ENCODE data around the gene PTPRN2. TPM values are rescaled to one million over a fixed set of nuclear protein-coding genes. Genes with fewer than 3 reads are reported as not detected.

PTPRN2 gene
- total and polyA plus RNA-seq, 4 experiments from 2014 or later = 1.7 to 2.6 (median 1.9) TPM

GRCh38 chr7:157615101-157615817 lies 972.4 kb downstream of the PTPRN2 start:
- Mint-ChIP-seq H3K36me3 (no peaks in the 10 kb centered on the region), H3K27me3 (no peaks in the 10 kb centered on the region), H3K4me1 (peaks cover 5 to 18% (median 13%) of the 10 kb centered on the region in 4 donors), H3K27ac (peak overlapping the region in 3 of 7 donors; percentile 29 to 56 (median 51)), H3K9me3 (peaks cover 0 to 2% (median 0%) of the 10 kb centered on the region in 8 donors), H3K4me3 (peak overlapping the region in 1 of 8 donors; percentile 47)
- DNase-seq = peak in 3 of 5 donors; percentile 9 to 28 (median 18)
- no peaks in the 10 kb centered on the region for H3K9me3 ChIP-seq (ENCODE audit: control insufficient read depth in 1 of 2, low read length in 2 of 2)
- intact Hi-C loops (cut with micrococcal nuclease) = no loop called here
- H3K4me1 ChIP-seq (ENCODE audit: insufficient read depth, low read length) = peaks cover 8% of the 10 kb centered on the region
- H3K27me3 ChIP-seq (ENCODE audit: insufficient read depth, low read length) = no peaks in the 10 kb centered on the region
- ChIA-PET POLR2A (ENCODE audit: partially characterized antibody) (no interaction called here), CTCF (ENCODE audit: partially characterized antibody) (interaction anchor here (1.0 to 3.7 kb wide), 2 partner anchors 11 to 66 kb away, joined by 3 to 19 read pairs; no protein-coding TSS in a partner anchor)
- H3K4me3 ChIP-seq (ENCODE audit: low read length in 2 of 2) = no peak overlapping the region
- H3K36me3 ChIP-seq (ENCODE audit: insufficient read depth, low read length) = no peaks in the 10 kb centered on the region
- no peak overlapping the region for H3K27ac ChIP-seq (ENCODE audit: low read depth, low read length)

- Histone ChIP-seq H3K27ac (ENCODE audit: low read depth, low read length) (no peak overlapping the region), H3K4me3 (ENCODE audit: low read length in 2 of 2) (no peak overlapping the region), H3K9me3 (ENCODE audit: control insufficient read depth in 1 of 2, low read length in 2 of 2) (no peaks in the 10 kb centered on the region), H3K27me3 (ENCODE audit: insufficient read depth, low read length) (no peaks in the 10 kb centered on the region), H3K36me3 (ENCODE audit: insufficient read depth, low read length) (no peaks in the 10 kb centered on the region), H3K4me1 (ENCODE audit: insufficient read depth, low read length) (peaks cover 8% of the 10 kb centered on the region)
- H3K27ac Mint-ChIP-seq = peak overlapping the region in 6 of 7 donors; percentile 0 to 84 (median 48)
- H3K4me1 Mint-ChIP-seq = peaks cover 5 to 18% (median 13%) of the 10 kb centered on the region in 4 donors
- POLR2A ChIA-PET (ENCODE audit: partially characterized antibody) = interaction anchor here (0.5 to 3.3 kb wide), 2 partner anchors 12 to 143 kb away, joined by 3 to 30 read pairs; no protein-coding TSS in a partner anchor
- intact Hi-C loops (cut with micrococcal nuclease) = loop anchor here (5.0 kb wide), 3 partner anchors 73 to 972 kb away; partner anchors contain the start of gene RNF32
- CTCF ChIA-PET (ENCODE audit: partially characterized antibody) = interaction anchor here (0.9 to 3.7 kb wide), 3 partner anchors 9 to 26 kb away, joined by 3 to 19 read pairs (median 4); no protein-coding TSS in a partner anchor
- DNase-seq = no peak
- H3K27me3 Mint-ChIP-seq = no peaks in the 10 kb centered on the region
- peak overlapping the region in 5 of 8 donors; percentile 47 to 77 (median 60) for H3K4me3 Mint-ChIP-seq
- peaks cover 0 to 2% (median 0%) of the 10 kb centered on the region in 8 donors for H3K9me3 Mint-ChIP-seq
- no peaks in the 10 kb centered on the region for H3K36me3 Mint-ChIP-seq
Observed at GRCh38 chr7:157614457-157615020, 973.1 kb downstream of the PTPRN2 start.

GRCh38 chr7:157613575-157614322 lies 973.9 kb downstream of the PTPRN2 start:
- H3K36me3 ChIP-seq (ENCODE audit: insufficient read depth, low read length) = no peaks in the 10 kb centered on the region
- ChIA-PET POLR2A (ENCODE audit: partially characterized antibody) (interaction anchor here (0.5 to 3.3 kb wide), 4 partner anchors 13 to 142 kb away, joined by 3 to 30 read pairs (median 8); no protein-coding TSS in a partner anchor), CTCF (ENCODE audit: partially characterized antibody) (interaction anchor here (0.8 to 3.7 kb wide), 7 partner anchors 10 to 181 kb away, joined by 3 to 19 read pairs (median 3); no protein-coding TSS in a partner anchor)
- no peaks in the 10 kb centered on the region for H3K27me3 ChIP-seq (ENCODE audit: insufficient read depth, low read length)
- H3K4me3 ChIP-seq (ENCODE audit: low read length in 2 of 2) = peak overlapping the region in 1 of 2 donors; percentile 74
- Mint-ChIP-seq H3K36me3 (no peaks in the 10 kb centered on the region), H3K9me3 (peaks cover 0 to 4% (median 0%) of the 10 kb centered on the region in 8 donors), H3K4me1 (peaks cover 5 to 18% (median 13%) of the 10 kb centered on the region in 4 donors), H3K27ac (peak overlapping the region; percentile 0 to 84 (median 56)), H3K27me3 (no peaks in the 10 kb centered on the region), H3K4me3 (peak overlapping the region in 7 of 8 donors; percentile 32 to 78 (median 70))
- intact Hi-C loops (cut with micrococcal nuclease) = loop anchor here (1.0 to 5.0 kb wide), 5 partner anchors 45 to 971 kb away; partner anchors contain the start of gene RNF32
- peak overlapping the region; percentile 43 for H3K27ac ChIP-seq (ENCODE audit: low read depth, low read length)
- no peak for DNase-seq
- H3K9me3 ChIP-seq (ENCODE audit: control insufficient read depth in 1 of 2, low read length in 2 of 2) = no peaks in the 10 kb centered on the region
- H3K4me1 ChIP-seq (ENCODE audit: insufficient read depth, low read length) = peaks cover 8% of the 10 kb centered on the region

GRCh38 chr7:157612664-157613561 lies 974.7 kb downstream of the PTPRN2 start:
- DNase-seq = peak; percentile 75 to 82 (median 78)
- Histone ChIP-seq H3K4me1 (ENCODE audit: insufficient read depth, low read length) (peaks cover 8% of the 10 kb centered on the region), H3K9me3 (ENCODE audit: control insufficient read depth in 1 of 2, low read length in 2 of 2) (no peaks in the 10 kb centered on the region), H3K27me3 (ENCODE audit: insufficient read depth, low read length) (no peaks in the 10 kb centered on the region), H3K4me3 (ENCODE audit: low read length in 2 of 2) (peak overlapping the region; percentile 6 to 74), H3K36me3 (ENCODE audit: insufficient read depth, low read length) (no peaks in the 10 kb centered on the region), H3K27ac (ENCODE audit: low read depth, low read length) (peak overlapping the region; percentile 43)
- Mint-ChIP-seq H3K36me3 (no peaks in the 10 kb centered on the region), H3K4me3 (peak overlapping the region; percentile 85 to 92 (median 90)), H3K9me3 (peaks cover 0 to 4% (median 0%) of the 10 kb centered on the region in 8 donors), H3K4me1 (peaks cover 5 to 18% (median 13%) of the 10 kb centered on the region in 4 donors), H3K27me3 (no peaks in the 10 kb centered on the region), H3K27ac (peak overlapping the region; percentile 76 to 95 (median 91))
- intact Hi-C loops (cut with micrococcal nuclease) = loop anchor here (1.0 to 5.0 kb wide), 5 partner anchors 44 to 971 kb away; partner anchors contain the start of gene RNF32
- ChIA-PET POLR2A (ENCODE audit: partially characterized antibody) (interaction anchor here (0.6 to 3.3 kb wide), 8 partner anchors 9 to 215 kb away, joined by 3 to 30 read pairs (median 4); no protein-coding TSS in a partner anchor), CTCF (ENCODE audit: partially characterized antibody) (interaction anchor here (0.8 to 3.7 kb wide), 8 partner anchors 10 to 180 kb away, joined by 3 to 19 read pairs (median 3); no protein-coding TSS in a partner anchor)

- DNase-seq = no peak
- Histone ChIP-seq H3K36me3 (ENCODE audit: insufficient read depth, low read length) (no peaks in the 10 kb centered on the region), H3K27ac (ENCODE audit: low read depth, low read length) (peak overlapping the region; percentile 43), H3K4me3 (ENCODE audit: low read length in 2 of 2) (peak overlapping the region; percentile 6 to 74), H3K9me3 (ENCODE audit: control insufficient read depth in 1 of 2, low read length in 2 of 2) (no peaks in the 10 kb centered on the region), H3K27me3 (ENCODE audit: insufficient read depth, low read length) (no peaks in the 10 kb centered on the region), H3K4me1 (ENCODE audit: insufficient read depth, low read length) (peaks cover 8% of the 10 kb centered on the region)
- Mint-ChIP-seq H3K4me3 (peak overlapping the region; percentile 85 to 92 (median 90)), H3K27ac (peak overlapping the region; percentile 76 to 95 (median 91)), H3K27me3 (no peaks in the 10 kb centered on the region), H3K36me3 (no peaks in the 10 kb centered on the region), H3K9me3 (peaks cover 0 to 4% (median 0%) of the 10 kb centered on the region in 8 donors), H3K4me1 (peaks cover 5 to 18% (median 13%) of the 10 kb centered on the region in 4 donors)
- intact Hi-C loops (cut with micrococcal nuclease) = loop anchor here (2.0 to 5.0 kb wide), 4 partner anchors 43 to 970 kb away; partner anchors contain the start of gene RNF32
- CTCF ChIA-PET (ENCODE audit: partially characterized antibody) = interaction anchor here (1.0 to 3.7 kb wide), 6 partner anchors 11 to 180 kb away, joined by 3 to 19 read pairs (median 4); no protein-coding TSS in a partner anchor
- POLR2A ChIA-PET (ENCODE audit: partially characterized antibody) = interaction anchor here (0.6 to 3.3 kb wide), 8 partner anchors 10 to 215 kb away, joined by 3 to 30 read pairs (median 4); no protein-coding TSS in a partner anchor
Observed at GRCh38 chr7:157612009-157612663, 975.5 kb downstream of the PTPRN2 start.

Measured in CD4-positive, alpha-beta memory T cell (primary cell).